ENCODE data around the gene DCAF8. TPM values are rescaled to one million over a fixed set of nuclear protein-coding genes. Genes with fewer than 3 reads are reported as not detected.
A peak's percentile ranks its signal among the peaks of the same experiment; 100 is the strongest.

Gene DCAF8
- total RNA-seq, 1 donor from 2014 or later, result 172 TPM

DNA sequence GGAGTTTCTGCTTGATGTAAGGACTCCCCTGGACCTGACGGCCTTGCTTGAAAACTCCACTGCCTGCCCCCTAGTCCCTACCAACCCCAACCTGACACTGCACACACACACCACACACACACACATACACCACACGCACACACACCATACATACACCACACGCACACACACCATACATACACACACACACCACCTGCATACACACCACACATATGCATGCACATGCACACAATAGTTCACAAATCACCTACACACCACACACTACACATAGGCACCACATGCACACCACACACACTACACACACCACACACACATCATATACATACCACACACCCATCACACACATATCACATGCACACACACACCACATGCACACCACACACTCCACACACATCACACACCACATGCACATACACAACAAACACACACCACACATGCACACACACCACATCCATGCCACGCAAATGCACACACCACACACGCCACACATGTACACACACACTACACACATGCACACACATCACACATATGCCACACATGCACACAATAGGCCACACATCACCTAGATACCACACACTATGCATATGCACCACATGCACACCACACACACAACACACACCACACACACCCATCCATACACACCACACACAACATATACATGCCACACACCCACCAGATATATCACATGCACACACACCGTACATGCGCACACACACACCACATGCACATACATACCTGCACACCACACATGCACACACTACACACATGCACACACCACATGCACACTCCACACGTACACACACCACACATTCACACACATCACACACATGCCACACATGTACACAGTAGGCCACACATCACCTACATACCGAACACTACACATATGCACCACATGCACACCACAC, 68.3 kb downstream of the DCAF8 start:
- no peaks in the 10 kb centered on the region for H3K4me1 Mint-ChIP-seq (ENCODE audit: low read depth)
- H3K27me3 Mint-ChIP-seq, result peaks cover 3% of the 10 kb centered on the region
- H3K9me3 Mint-ChIP-seq (ENCODE audit: low read depth), result no peaks in the 10 kb centered on the region
- no peak overlapping the region for H3K4me3 Mint-ChIP-seq (ENCODE audit: low read depth)
- TF ChIP-seq, protein P1, sequence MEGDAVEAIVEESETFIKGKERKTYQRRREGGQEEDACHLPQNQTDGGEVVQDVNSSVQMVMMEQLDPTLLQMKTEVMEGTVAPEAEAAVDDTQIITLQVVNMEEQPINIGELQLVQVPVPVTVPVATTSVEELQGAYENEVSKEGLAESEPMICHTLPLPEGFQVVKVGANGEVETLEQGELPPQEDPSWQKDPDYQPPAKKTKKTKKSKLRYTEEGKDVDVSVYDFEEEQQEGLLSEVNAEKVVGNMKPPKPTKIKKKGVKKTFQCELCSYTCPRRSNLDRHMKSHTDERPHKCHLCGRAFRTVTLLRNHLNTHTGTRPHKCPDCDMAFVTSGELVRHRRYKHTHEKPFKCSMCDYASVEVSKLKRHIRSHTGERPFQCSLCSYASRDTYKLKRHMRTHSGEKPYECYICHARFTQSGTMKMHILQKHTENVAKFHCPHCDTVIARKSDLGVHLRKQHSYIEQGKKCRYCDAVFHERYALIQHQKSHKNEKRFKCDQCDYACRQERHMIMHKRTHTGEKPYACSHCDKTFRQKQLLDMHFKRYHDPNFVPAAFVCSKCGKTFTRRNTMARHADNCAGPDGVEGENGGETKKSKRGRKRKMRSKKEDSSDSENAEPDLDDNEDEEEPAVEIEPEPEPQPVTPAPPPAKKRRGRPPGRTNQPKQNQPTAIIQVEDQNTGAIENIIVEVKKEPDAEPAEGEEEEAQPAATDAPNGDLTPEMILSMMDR (IDR thresholded peaks at IDR 0.05; ENCODE audit: unreplicated experiment), result no peak
- H3K36me3 Mint-ChIP-seq (ENCODE audit: insufficient read depth), result no peaks in the 10 kb centered on the region
- no peak overlapping the region for H3K27ac Mint-ChIP-seq
- no peak for DNase-seq (ENCODE audit: low spot score, unreplicated experiment)

DNA sequence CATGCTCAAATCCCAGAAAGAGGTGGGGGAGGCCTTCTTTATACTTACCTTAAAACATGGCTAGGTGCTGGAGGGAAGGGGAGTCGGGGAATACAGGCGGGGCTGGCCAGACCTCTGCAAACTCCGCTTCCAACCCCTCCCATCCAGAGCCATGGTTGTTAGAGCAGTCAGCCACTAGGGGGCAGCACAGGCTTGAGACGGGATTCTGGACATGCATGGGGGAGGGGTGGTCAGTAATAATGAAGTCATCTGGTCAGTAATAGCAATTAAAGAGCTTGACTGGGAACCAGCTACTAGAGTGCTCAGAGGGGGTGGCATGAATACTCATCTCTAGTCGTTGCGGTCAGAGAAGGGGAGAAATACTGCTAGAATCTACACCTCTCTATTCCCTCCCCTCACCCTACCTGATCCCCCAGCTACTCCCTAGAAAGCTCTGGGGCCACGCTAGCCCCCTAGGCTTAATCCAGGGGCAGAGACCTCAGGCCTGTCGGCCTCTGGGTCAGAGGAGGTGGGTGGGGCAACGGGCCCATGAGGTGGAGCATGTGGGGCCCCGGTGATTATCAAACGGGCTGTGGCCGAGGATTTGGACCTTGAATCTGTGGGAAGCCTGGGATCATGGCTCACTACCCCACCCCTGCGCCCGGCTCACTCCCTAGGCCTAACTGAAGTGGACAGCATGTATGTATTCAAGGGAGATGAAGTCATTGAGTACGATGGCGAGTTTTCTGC, 69.1 kb downstream of the DCAF8 start:
- no peak overlapping the region for H3K4me3 Mint-ChIP-seq (ENCODE audit: low read depth)
- no peaks in the 10 kb centered on the region for H3K9me3 Mint-ChIP-seq (ENCODE audit: low read depth)
- TF ChIP-seq, protein P1 (IDR thresholded peaks at IDR 0.05; ENCODE audit: unreplicated experiment), result peak; percentile 98
- H3K27ac Mint-ChIP-seq, result no peak overlapping the region
- no peaks in the 10 kb centered on the region for H3K36me3 Mint-ChIP-seq (ENCODE audit: insufficient read depth)
- H3K27me3 Mint-ChIP-seq, result peaks cover 3% of the 10 kb centered on the region
- H3K4me1 Mint-ChIP-seq (ENCODE audit: low read depth), result no peaks in the 10 kb centered on the region
- peak; percentile 91 for DNase-seq (ENCODE audit: low spot score, unreplicated experiment)

DNA sequence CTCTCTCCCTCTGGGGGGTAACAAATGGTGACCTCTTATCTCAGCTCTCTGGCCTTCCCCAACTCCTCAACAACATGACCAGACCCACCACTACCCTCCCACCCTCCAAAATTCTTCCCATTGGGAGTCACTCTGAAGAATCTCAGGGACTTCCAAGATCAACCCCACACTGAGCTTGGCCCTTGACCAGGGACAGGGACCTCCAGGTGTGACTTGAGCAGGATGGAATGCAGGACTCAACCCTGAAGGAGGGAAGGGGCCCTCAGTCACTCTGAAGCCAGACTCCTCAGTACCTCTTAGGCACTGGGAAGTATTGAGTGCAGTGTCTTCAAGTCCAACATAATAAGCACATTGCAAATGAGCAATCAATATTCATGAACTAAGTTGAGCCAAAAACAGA, 70.1 kb downstream of the DCAF8 start:
- Mint-ChIP-seq H3K9me3 (ENCODE audit: low read depth) (no peaks in the 10 kb centered on the region), H3K27ac (no peak overlapping the region), H3K4me3 (ENCODE audit: low read depth) (no peak overlapping the region), H3K36me3 (ENCODE audit: insufficient read depth) (no peaks in the 10 kb centered on the region), H3K4me1 (ENCODE audit: low read depth) (no peaks in the 10 kb centered on the region), H3K27me3 (peaks cover 3% of the 10 kb centered on the region)
- DNase-seq (ENCODE audit: low spot score, unreplicated experiment), result no peak
- TF ChIP-seq, protein P1 (IDR thresholded peaks at IDR 0.05; ENCODE audit: unreplicated experiment), result no peak

DNA sequence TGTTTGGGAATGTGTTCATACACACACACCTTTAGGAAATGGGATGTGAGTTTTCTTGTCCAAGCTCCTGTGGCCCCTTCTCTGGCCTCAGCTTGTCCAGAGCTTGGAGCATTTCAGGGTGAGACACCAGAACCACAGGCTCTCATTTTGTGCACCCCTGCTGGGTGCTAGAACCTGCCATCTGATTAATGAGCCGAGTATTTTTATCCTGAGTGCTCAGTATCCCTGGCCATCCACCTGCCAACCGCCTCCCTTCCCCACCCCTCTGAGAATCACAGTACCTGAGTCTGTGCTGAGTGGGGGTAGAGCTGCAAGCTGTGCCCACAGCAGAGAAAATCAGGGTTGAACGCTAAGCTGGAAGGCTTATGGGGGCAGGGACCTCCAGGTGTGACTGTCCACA, 70.6 kb downstream of the DCAF8 start:
- H3K36me3 Mint-ChIP-seq (ENCODE audit: insufficient read depth), result no peaks in the 10 kb centered on the region
- no peaks in the 10 kb centered on the region for H3K9me3 Mint-ChIP-seq (ENCODE audit: low read depth)
- H3K4me3 Mint-ChIP-seq (ENCODE audit: low read depth), result no peak overlapping the region
- no peaks in the 10 kb centered on the region for H3K4me1 Mint-ChIP-seq (ENCODE audit: low read depth)
- TF ChIP-seq, protein P1 (IDR thresholded peaks at IDR 0.05; ENCODE audit: unreplicated experiment), result no peak
- no peak overlapping the region for H3K27ac Mint-ChIP-seq
- H3K27me3 Mint-ChIP-seq, result peaks cover 3% of the 10 kb centered on the region
- no peak for DNase-seq (ENCODE audit: low spot score, unreplicated experiment)
